HG03442 (cell line): ENCODE measurements around the gene ZNF716.
"Not testable (repeated sequence)": the region's sequence is repeated elsewhere in the genome, so short reads cannot be mapped to it uniquely, and the experiment has no call there.

Source experiments
- ATAC-seq: cut with Tn5 transposase; IDR thresholded peaks from one replicate; pipeline ENCODE4 v1.9.1; 2021; ENCODE audit warnings: mild to moderate bottlenecking, moderate library complexity; ENCODE audit not compliant: unreplicated experiment

The ZNF716 gene

GRCh38 chr7:57449904-57450303 is at the start of gene ZNF716:
ZNF716 (plus strand) TSS chr7:57450177; CDS start chr7:57450289, 112 bp downstream.
- ATAC-seq, result no peak

DNA sequence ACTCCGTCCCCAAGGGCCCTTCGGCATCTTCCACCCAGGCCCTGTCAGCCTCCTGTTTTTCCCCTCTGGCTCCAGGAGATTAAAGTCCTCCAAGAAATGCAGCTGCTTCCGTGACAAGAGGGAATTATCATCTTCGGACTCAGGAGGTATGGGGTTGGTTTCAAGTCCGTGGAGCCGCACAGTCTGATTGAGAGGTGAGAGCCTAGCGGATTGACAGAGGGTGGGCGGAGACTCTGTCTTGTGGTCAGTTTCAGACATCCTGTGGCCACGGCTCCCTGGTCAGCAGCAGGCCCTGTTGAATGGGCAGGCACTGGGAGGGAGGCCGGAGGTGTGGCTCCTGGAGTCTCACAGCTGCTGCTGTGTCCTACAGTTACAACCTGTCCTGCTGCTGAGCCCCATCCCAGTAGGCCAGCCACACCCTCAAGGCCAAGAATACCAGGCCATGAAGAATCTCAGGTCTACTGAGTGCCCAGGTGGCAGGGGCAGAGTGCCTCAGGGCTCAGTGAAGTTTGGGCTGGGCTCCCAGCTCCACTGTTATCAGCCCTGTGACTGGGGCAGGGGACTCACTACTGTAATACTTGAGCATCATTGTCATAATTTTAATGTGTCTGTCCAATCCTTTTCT is 49.3 kb upstream of the ZNF716 start:
- no peak for ATAC-seq

DNA sequence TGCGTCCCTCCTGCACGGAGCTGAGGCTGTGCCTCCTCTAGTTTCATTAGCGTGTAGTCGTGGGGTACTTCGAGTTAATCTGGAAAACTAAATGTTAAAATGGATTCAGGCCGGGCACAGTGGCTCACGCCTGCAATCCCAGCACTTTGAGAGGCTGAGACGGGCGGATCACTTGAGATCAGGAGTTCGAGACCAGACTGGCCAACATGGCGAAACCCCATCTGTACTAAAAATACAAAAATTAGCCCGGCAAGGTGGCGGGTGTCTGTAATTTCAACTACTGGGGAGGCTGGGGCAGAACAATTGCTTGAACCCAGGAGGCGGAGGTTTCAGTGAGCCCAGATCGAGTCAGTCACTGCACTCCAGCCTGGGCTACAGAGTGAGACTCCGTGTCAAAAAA is 46.9 kb upstream of the ZNF716 start:
- not testable (repeated sequence) for ATAC-seq

DNA sequence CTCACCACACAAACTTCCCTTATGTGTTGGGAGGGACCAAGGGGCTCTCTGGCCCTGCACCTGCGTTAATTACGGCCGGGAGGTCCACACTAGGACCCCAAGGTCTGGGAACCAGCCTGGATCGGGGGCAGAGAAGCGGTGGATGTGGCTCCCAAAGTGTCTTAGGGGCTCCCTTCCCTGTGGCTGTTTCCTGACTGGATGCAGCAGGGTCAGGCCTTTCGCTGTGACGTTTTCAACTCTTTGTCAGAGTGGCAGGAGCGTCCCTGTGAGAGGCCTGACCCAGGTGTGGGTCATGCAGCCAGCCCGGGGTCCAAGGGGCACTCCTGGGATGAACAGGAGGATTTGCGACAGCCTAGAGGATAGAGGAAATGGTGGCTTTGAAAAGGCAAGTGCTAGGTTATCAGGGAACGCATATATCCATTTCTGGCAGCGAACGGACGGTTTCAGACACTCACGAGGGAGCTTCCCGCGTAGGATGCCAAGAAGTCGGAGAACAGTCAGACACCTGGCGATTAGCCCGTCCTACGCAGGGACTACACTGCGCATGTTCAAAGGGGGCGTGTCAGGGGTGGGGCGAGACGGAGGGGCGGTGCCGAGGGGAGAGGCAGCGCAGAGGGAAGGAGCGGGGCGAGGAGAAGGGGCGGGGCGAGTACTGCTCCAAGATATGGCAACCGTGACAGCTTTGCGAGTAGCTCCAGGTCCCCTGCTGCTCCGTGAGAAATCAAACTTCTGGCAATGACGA is 46.2 kb upstream of the ZNF716 start:
- no peak for ATAC-seq

GRCh38 chr7:57404343-57404966 is 45.5 kb upstream of the ZNF716 start:
- no peak for ATAC-seq

DNA sequence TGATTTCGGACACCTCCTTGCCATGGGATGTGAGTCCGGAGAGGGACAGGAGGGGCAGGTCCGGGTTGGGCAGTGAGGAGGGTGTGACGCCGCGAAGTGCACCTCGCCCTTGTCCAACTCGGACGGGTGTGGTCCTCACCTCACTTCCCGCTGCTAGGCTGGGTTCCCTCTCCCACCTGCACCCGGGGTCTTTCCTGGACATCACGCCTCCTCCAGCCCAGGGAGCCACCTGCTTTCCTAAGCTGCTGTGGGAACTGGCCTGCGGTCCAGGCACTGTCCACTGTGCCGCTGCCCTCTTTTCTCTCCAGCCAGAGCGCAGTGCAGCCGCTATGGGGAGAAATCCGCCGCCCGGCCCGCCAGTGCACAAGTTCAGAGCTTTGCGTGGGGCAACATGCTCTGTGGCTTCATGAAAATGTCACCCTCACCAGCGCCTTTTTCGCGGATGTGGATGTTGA is 45.0 kb upstream of the ZNF716 start:
- ATAC-seq, result no peak

DNA sequence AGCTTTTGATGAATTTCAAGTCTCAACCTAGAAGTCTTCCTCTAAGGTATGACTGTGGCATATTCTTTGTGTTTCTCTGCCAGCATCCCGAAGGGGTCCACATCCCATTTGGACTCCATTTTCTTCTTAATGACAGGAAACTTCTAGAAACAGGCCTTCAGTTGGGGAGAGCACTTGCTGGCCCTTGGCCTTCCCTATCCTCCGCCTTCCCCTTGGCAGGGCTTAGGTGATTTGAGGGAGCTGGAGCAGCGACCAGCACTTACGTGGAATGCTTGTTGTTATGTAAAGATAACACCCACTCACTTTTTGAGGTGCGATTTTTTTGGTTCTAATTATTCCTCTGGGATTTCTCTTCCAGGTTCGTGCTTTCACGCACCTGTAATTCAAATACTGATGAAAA is 42.9 kb upstream of the ZNF716 start:
- ATAC-seq, result no peak

GRCh38 chr7:57412168-57412567 is 37.8 kb upstream of the ZNF716 start:
- ATAC-seq, result no peak

GRCh38 chr7:57412618-57413017 is 37.4 kb upstream of the ZNF716 start:
- no peak for ATAC-seq

GRCh38 chr7:57413529-57414398 is 36.2 kb upstream of the ZNF716 start:
- ATAC-seq, result no peak

- ATAC-seq, result no peak
Measured at GRCh38 chr7:57414415-57414814, 35.6 kb upstream of the ZNF716 start.

DNA sequence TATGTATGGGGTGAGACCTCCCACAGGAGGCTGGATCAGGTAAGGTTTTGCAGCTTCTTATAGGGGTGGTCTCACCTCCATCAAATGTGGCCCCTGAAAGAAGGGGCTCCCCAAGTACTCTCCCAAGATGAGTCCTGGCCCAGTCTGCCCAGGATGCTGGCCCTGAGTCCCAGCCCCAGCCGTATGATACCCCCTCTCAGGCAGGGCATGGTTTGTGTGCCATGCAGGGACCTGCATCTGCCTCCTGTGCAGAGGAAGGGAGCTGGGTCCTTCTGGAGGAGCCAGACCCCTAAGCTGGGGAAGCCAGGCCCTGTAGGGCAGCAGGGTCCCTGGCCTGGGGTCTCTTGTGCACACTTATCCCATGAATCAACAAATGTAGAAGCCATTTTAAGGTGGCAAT is 35.1 kb upstream of the ZNF716 start:
- ATAC-seq, result no peak

DNA sequence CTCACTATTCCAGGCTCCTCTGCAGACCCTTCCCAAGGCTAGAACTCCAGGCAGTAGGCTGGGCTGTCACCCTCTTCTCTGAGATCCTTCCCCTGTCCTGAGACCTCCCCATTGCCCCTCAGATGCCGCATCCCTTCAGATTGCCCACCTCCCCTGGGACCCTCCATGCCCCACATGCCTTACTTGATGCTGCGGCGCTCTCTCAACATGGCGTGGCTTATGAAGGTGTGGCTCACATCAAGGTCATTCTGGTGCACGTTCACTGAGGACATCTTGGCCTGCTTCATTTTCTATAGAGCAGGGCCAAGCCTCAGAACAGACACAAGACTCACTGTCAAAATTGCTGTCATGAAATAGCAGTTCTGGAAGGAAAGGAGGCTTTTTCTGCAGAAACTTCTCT is 34.7 kb upstream of the ZNF716 start:
- ATAC-seq, result no peak

GRCh38 chr7:57415730-57416129 is 34.2 kb upstream of the ZNF716 start:
- no peak for ATAC-seq

GRCh38 chr7:57416601-57417358 is 33.2 kb upstream of the ZNF716 start:
- ATAC-seq, result no peak

GRCh38 chr7:57417736-57418135 is 32.2 kb upstream of the ZNF716 start:
- no peak for ATAC-seq

DNA sequence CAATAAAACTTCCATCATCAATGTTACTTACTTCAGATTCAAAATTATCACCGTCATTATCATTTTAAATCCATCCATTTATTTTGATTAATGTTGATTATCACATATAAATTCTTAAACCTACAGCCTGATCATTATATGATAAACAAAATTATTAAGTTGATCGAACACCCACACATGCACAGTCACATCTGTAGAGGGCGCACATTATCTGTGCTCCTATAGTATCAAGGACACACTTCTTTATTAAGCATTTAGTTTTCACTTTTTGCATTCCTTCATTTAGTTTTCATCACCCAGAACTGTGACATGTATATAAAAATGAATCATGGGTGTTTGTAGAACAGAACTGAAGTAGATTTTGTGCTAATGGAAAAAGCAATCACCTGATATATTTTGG is 26.2 kb upstream of the ZNF716 start:
- ATAC-seq, result no peak

DNA sequence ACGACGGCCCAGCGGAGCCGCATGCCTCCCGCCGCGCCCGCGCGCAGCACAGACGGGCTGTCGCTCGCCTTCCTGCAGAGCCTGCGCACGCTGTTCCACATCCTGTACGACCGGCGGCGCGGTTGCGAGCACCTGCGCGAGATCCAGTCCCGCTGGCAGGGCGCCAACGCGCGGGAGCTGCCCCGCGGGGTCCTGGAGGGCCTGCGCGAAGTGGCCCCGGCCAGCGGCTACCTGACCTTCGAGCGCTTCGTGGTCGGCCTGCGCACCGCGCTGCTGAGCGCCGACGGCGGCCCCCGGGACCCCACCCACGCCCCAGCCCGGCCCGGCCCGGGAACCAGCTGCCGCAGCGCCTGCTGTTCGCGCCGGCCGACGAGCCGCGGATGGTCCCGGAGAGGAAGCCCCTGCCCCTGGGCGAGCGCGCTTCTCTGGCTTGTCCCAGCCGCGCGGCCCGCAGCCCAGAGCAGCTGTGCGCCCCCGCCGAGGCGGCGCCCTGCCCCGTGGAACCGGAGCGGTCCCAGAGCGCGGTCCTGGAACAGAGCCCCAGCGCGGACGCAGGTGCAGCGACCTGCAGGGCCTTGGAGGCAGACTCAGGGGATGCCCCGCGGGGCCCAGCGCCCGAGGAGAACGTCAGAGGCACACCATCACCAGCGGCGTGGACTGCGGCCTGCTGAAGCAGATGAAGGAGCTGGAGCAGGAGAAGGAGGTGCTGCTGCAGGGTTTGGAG is 25.3 kb upstream of the ZNF716 start:
- ATAC-seq, result no peak

DNA sequence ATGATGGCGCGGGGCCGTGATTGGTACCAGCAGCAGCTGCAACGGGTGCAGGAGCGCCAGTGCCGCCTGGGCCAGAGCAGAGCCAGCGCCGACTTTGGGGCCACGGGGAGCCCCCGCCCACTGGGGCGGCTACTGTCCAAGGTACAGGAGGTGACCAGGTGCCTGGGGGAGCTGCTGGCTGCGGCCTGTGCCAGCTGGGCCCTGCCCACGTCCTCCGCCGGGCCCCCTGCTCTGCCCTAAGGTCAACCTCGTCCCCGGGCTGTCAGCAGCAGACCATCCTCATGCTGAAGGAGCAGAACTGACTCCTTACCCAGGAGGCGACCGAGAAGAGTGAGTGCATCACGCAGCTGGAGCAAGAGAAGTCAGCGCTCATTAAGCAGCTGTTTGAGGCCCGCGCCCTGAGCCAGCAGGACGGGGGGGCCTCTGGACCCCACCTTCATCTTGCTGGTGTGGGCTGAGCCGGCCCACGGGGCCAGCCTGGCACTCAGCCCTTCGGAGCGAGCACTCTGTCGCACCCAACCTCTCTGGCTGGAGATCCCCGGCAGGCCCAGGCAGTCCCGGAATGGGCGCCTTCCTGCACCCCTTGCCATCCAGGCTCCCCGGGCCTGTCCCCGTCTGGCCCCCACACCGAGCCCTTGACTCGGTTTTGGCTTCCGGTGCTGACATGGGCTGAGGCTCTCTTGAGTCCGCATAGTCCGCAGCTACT is 24.6 kb upstream of the ZNF716 start:
- no peak for ATAC-seq
